ENCODE measurements around the gene KLF3.
A peak's percentile ranks its signal among the peaks of the same experiment; 100 is the strongest.

The KLF3 gene

GRCh38 chr4:38704622-38705154, 40.7 kb downstream of the KLF3 start:
- no peak for DNase-seq

DNA sequence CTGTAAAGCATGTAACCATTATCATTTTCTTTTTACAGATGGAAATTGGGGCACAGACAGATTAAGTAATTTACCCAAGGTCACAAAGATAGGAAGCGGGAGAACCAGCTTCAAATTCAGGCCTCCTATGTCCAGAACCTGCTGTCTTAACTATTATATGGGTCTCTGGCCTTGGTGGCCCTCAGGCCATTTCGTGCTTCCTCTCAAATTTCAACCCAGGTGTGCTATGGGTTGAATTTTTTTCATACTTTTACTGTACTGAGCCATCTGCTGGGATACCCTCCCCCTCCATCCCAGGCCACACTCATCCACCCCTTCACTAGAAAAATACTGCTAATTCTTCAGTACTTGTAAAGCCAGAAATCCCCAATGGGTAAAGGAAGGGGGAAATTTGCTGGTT, 42.3 kb downstream of the KLF3 start:
- no peak for DNase-seq

DNA sequence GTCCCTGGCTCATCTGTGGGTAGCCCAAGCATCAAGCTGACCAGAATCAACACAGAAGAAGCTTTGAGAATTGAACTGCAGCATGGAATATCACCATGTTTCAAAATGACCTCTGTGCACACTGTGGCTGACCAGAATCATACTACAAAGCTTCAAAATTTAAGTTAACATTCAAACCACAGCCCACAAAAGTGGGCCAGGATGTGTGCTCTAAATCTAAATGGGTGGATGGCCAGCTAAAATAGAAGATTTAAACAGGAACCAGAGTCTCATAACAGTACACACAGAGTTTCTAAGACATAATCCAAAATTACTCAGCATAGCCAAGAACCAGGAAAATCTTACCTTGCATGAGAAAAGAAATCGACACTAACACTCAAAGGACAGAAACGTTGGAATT, 46.1 kb downstream of the KLF3 start:
- DNase-seq, result no peak

- DNase-seq, result peak; percentile 93
Measured at GRCh38 chr4:38711066-38711465, 47.1 kb downstream of the KLF3 start.

- no peak for DNase-seq
Measured at GRCh38 chr4:38715050-38715449, 51.1 kb downstream of the KLF3 start.

DNA sequence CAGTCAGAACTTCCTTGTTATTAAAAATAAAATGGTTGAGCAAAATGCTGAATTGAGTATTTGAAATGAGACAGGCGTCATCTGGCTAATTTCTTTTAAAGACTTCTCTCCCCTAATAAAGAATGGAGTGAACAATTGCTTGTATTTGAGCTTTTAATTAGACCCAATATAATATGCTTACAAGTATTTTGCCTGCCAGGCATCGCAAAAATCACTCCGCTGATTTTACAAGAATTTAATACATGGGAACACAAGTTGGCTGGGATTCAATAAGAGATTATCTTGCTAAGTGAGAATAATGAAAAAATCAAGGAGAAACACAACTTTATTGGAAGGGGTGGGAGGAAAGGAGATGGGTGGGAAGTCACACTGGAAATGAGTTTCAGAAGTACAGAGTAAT, 52.3 kb downstream of the KLF3 start:
- DNase-seq, result no peak

GRCh38 chr4:38717604-38718003, 53.6 kb downstream of the KLF3 start:
- no peak for DNase-seq

DNA sequence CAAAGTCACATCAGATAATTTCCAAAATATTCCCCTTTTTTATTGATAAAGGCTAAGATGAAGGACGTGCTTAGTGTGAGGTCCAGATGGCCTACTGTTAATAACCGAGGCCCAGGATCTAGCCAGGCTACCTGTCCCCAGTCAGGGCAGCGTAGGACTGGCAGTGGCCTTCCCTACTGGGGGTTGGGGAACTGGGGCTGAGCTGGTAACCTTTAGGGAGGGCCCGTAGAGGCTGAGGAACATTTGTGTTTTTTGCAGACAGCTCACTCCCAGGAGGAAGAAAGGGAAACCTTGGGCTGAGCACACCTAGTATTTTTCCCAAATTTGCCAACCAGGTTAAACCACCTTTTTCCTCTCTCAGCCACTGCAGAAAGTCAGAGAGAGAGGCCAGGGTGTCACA, 59.1 kb downstream of the KLF3 start:
- no peak for DNase-seq

- DNase-seq, result no peak
Measured at GRCh38 chr4:38723726-38724474, 59.9 kb downstream of the KLF3 start.

- DNase-seq, result no peak
Measured at GRCh38 chr4:38724475-38724808, 60.4 kb downstream of the KLF3 start.

- peak; percentile 6 for DNase-seq
Measured at GRCh38 chr4:38728631-38729141, 64.7 kb downstream of the KLF3 start.

- DNase-seq, result no peak
Measured at GRCh38 chr4:38730493-38730829, 66.5 kb downstream of the KLF3 start.

- DNase-seq, result peak; percentile 42
Measured at GRCh38 chr4:38730830-38731646, 67.0 kb downstream of the KLF3 start.

- no peak for DNase-seq
Measured at GRCh38 chr4:38733663-38734062, 69.7 kb downstream of the KLF3 start.

GRCh38 chr4:38734446-38734845, 70.4 kb downstream of the KLF3 start:
- no peak for DNase-seq

DNA sequence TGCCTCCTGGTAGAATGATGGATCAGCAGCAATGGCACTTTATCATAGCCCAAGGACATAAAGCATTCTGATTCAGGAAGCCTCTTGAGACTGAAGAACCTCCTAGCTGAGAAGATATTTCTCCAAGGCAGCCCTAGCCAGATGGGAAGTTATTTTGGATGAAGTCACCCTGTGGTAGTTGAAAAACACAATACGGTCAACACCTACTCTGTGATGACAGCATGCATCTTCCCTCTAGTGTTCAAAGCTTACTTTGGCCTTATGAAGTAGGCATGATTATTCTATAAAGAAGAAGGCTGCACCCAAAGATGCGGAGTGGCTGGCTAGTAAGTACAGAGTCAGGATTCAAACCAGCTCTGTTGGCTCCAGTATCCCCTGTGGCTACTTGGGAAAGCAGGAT, 70.9 kb downstream of the KLF3 start:
- DNase-seq, result no peak

- DNase-seq, result no peak
Measured at GRCh38 chr4:38735870-38736269, 71.9 kb downstream of the KLF3 start.

DNA sequence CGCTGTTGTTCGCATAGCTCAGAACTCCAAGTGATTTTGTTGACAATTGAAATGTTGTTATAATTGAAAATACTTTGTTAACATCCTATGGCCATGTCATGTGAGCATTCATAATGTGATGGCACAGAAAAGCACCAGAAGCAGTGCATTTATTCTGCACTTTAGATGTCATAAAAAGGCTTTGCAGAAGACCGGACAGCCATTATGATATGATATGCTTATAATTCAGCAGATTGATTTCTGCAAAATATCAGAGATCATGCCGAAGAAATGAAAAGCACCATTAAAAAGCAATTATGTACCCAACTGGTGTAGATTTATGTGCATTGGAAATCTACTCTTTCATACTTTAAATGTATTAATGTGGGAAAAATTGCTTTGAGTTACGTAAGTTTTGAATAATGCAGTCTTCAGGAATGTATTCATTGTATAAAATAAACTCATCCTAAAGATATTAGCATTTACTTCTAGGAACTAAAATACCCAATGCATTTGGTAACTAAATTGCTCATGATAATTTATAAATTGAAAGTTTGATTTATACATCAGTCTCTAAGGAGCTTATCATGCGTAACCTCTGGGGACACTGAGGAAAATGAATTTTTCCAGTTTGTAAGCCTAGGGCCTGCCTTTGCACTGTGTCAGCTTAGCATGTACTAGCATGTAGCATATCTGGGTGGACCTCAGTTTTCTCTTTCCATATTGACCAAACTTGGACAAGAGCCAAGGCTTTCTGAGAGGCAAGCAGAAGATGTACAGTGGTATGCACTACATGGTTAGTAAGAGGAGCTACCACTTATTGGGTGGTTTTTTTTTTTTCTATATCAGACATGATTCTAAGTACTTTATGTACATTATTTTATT, 75.2 kb downstream of the KLF3 start:
- DNase-seq, result no peak

- DNase-seq, result no peak
Measured at GRCh38 chr4:38740303-38740702, 76.3 kb downstream of the KLF3 start.

GRCh38 chr4:38743866-38744265, 79.9 kb downstream of the KLF3 start:
- DNase-seq, result no peak

DNA sequence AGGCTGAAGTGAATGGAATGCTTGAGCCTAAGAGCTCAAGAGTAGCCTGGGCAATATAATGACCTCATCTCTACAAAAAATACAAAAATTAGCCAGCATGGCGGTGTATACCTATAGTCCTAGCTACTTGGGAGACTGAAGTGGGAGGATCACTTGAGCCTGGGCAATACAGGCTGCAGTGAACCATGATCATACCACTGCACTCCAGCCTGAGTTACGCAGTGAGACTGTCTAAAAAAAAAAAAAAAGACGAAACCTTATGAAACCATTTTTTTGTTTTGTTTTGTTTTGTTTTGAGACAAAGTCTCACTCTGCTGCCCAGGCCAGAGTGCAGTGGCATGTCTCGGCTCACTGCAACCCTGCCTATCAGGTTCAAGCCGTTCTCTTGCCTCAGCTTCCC, 81.9 kb downstream of the KLF3 start:
- no peak for DNase-seq

GRCh38 chr4:38747629-38748028, 83.6 kb downstream of the KLF3 start:
- no peak for DNase-seq

DNA sequence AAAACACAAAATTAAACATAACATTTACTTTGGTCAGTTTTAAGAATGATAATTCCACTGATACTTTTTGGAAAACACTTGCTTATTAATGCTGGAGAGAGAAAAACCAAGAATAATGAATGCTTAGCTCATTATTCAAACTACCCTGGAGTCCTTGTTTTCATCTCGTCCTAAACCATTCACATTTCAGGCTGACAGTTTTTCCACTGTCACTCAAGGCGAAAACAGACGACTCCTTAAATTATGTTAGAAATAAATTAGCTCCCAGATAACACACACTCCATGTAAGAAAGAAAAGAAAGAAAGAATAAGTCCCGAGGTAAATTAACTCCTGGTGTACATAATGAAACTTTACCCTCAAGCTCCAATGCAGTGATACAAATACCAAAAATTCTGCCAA, 85.3 kb downstream of the KLF3 start:
- DNase-seq, result no peak

Measured in NCI-H526 treated with DMSO at 0.1 percent for 48 hours (cell line).